ENCODE data around the gene CNN2. TPM values are rescaled to one million over a fixed set of nuclear protein-coding genes. Genes with fewer than 3 reads are reported as not detected.

CNN2 gene
- total RNA-seq, 1 donor from 2014 or later, result 226 TPM

- H3K27ac Mint-ChIP-seq, result no peak overlapping the region
- no peaks in the 10 kb centered on the region for H3K9me3 Mint-ChIP-seq (ENCODE audit: low read depth)
- H3K36me3 Mint-ChIP-seq (ENCODE audit: insufficient read depth), result no peaks in the 10 kb centered on the region
- H3K4me3 Mint-ChIP-seq (ENCODE audit: low read depth), result no peak overlapping the region
- peaks cover 5% of the 10 kb centered on the region for H3K4me1 Mint-ChIP-seq (ENCODE audit: low read depth)
- DNase-seq (ENCODE audit: low spot score, unreplicated experiment), result no peak
- H3K27me3 Mint-ChIP-seq, result peaks cover 5% of the 10 kb centered on the region
- TF ChIP-seq CTCF (IDR thresholded peaks at IDR 0.05; ENCODE audit: unreplicated experiment), result no peak
These were observed 53.2 kb downstream of the CNN2 start for GRCh38 chr19:1079566-1080111.

GRCh38 chr19:1080360-1081161 lies 54.2 kb downstream of the CNN2 start:
- Mint-ChIP-seq H3K4me3 (ENCODE audit: low read depth) (no peak overlapping the region), H3K27ac (no peak overlapping the region), H3K4me1 (ENCODE audit: low read depth) (peaks cover 3% of the 10 kb centered on the region), H3K36me3 (ENCODE audit: insufficient read depth) (peaks cover 4% of the 10 kb centered on the region), H3K9me3 (ENCODE audit: low read depth) (no peaks in the 10 kb centered on the region), H3K27me3 (peaks cover 2% of the 10 kb centered on the region)
- no peak for DNase-seq (ENCODE audit: low spot score, unreplicated experiment)
- no peak for TF ChIP-seq CTCF (IDR thresholded peaks at IDR 0.05; ENCODE audit: unreplicated experiment)

GRCh38 chr19:1081301-1082164 lies 55.1 kb downstream of the CNN2 start:
- H3K4me1 Mint-ChIP-seq (ENCODE audit: low read depth), result no peaks in the 10 kb centered on the region
- peak; percentile 43 for TF ChIP-seq CTCF (IDR thresholded peaks at IDR 0.05; ENCODE audit: unreplicated experiment)
- DNase-seq (ENCODE audit: low spot score, unreplicated experiment), result no peak

GRCh38 chr19:1082165-1082927 lies 55.9 kb downstream of the CNN2 start:
- peaks cover 4% of the 10 kb centered on the region for H3K36me3 Mint-ChIP-seq (ENCODE audit: insufficient read depth)
- no peak for TF ChIP-seq CTCF (IDR thresholded peaks at IDR 0.05; ENCODE audit: unreplicated experiment)
- no peaks in the 10 kb centered on the region for H3K27me3 Mint-ChIP-seq
- peak overlapping the region; percentile 72 for H3K4me3 Mint-ChIP-seq (ENCODE audit: low read depth)
- DNase-seq (ENCODE audit: low spot score, unreplicated experiment), result peak; percentile 93
- H3K9me3 Mint-ChIP-seq (ENCODE audit: low read depth), result no peaks in the 10 kb centered on the region
- no peaks in the 10 kb centered on the region for H3K4me1 Mint-ChIP-seq (ENCODE audit: low read depth)
- H3K27ac Mint-ChIP-seq, result peak overlapping the region; percentile 71

More at GRCh38 chr19:1081301-1082164, 55.1 kb downstream of the CNN2 start:
- no peaks in the 10 kb centered on the region for H3K9me3 Mint-ChIP-seq (ENCODE audit: low read depth)
- peaks cover 4% of the 10 kb centered on the region for H3K36me3 Mint-ChIP-seq (ENCODE audit: insufficient read depth)
- peak overlapping the region; percentile 62 for H3K27ac Mint-ChIP-seq
- H3K27me3 Mint-ChIP-seq, result no peaks in the 10 kb centered on the region
- peak overlapping the region; percentile 42 for H3K4me3 Mint-ChIP-seq (ENCODE audit: low read depth)
